GM13976 (cell line): ENCODE results near the gene CGRRF1.

Experiments used
- DNase-seq: peaks from one replicate; pipeline ENCODE4 v3.0.0; 2012; ENCODE audit warnings: low spot score
- in situ Hi-C: fragments of 300-500 bp; cut with MboI; formaldehyde crosslinking; loops from one replicate; pipeline ENCODE4 v1.12.0; 2022; ENCODE audit warnings: low sequenced_read_pairs, mixed read lengths, inconsistent platforms; ENCODE audit not compliant: unreplicated experiment
- TF ChIP-seq, protein P1 (sequence below): IDR thresholded peaks from 2 replicates; pipeline ENCODE4 v1.5.1; 2012; ENCODE audit warnings: borderline replicate concordance, mild to moderate bottlenecking; ENCODE audit not compliant: insufficient read depth; ENCODE audit errors: extremely low read depth, missing control alignments, control extremely low read depth

CGRRF1 gene

DNA sequence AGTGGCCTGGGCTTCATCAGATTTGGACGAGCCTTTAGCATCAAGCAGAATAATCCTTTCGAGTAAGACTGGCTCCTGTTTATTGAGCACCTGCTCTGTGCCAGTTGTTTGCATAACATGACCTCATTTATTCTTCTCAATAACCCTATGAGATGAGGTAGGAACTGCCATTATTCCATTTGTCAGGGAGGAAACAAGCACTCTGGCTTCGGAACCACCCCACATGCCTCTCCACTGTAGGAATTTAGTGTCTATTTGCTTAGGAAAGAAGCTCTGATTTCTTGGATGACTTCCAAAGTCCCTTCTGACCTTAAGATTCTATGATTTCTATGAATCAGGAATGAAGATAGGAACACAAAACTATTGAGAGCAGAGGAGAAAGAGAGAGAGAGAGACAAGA lies 68.3 kb downstream of the CGRRF1 start:
- in situ Hi-C loops, result loop anchor here (10.0 kb wide), 1 partner anchor 107 kb away; no protein-coding TSS in a partner anchor
- TF ChIP-seq, protein P1, sequence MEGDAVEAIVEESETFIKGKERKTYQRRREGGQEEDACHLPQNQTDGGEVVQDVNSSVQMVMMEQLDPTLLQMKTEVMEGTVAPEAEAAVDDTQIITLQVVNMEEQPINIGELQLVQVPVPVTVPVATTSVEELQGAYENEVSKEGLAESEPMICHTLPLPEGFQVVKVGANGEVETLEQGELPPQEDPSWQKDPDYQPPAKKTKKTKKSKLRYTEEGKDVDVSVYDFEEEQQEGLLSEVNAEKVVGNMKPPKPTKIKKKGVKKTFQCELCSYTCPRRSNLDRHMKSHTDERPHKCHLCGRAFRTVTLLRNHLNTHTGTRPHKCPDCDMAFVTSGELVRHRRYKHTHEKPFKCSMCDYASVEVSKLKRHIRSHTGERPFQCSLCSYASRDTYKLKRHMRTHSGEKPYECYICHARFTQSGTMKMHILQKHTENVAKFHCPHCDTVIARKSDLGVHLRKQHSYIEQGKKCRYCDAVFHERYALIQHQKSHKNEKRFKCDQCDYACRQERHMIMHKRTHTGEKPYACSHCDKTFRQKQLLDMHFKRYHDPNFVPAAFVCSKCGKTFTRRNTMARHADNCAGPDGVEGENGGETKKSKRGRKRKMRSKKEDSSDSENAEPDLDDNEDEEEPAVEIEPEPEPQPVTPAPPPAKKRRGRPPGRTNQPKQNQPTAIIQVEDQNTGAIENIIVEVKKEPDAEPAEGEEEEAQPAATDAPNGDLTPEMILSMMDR, result no peak

DNA sequence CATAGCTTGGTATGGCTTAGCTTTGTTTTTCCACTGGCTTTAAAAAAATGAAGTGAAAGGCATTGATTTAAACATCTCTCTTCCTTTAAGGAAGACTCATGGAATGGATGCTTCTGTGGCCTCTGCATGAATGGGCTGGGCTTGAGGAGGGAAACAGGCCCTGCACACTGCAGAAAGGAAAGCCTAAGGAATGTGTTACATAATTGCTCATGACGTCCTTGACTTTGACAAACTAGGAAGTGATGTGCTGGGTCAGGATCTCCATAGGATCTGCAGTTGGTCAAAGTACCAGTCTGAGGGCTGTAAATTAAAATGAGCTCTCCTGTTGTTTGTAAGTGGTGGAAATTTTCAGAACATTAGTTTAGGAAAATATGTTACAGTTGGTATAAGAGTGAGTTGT lies 69.9 kb downstream of the CGRRF1 start:
- in situ Hi-C loops, result loop anchor here (10.0 kb wide), 1 partner anchor 105 kb away; no protein-coding TSS in a partner anchor
- TF ChIP-seq, protein P1, result no peak
- DNase-seq, result no peak

More for the DNA sequence above, 68.3 kb downstream of the CGRRF1 start:
- DNase-seq, result no peak

DNA sequence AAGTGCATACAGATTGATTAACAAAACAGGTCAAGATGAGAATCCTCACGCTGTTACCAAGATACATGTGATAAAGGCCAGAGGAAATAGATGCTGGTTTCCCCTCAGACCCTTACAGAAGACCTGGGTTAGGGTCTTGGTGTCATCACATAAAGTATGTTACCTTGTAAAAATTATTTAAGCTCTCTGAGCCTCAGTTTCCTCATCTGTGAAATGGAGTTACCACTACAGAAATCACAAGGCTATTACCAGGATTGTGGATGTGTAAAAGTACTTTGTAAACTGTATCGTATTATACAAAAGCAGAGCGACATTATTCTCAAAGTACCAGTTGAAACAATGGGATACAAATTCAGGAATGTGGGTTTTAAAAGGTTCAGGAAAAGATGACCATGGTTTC lies 71.2 kb downstream of the CGRRF1 start:
- TF ChIP-seq, protein P1, result no peak
- DNase-seq, result no peak
- in situ Hi-C loops, result no loop called here

DNA sequence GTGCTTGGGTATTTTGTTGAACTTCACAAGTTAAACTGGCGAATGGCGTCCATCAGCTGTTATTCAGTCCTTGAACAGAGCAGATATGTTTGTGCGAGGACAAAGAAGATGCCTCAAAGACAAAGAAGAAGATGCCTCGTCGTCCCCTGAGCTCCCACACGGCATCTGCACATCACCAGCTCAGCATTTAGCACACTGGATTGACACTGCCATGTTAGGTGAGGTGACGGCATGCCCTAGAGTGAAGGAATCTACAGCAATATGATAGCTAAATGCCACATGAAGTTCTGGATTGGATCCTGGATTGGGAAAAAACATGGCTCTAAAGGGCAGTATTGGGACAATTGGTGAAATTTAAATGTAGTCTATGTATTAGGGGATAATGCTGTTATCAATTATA lies 72.6 kb downstream of the CGRRF1 start:
- in situ Hi-C loops, result no loop called here

DNA sequence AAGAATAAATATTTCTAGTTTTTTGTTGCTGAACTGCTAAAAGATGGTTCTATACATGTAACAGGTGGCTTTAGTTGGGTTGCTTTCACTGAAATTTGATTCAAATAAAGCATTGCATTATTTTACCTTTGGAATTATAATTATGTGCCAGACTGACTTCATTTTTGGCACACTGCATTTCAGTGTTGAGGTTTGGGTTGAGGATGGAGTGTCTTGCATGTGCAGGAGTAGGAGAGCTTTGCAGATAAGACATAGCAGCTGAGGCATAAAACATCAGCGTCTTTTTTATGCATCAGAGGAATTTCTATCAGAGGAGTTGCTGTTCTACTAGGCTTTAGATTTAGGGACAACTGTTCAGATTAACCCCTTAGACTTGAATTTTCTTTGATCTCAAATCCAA lies 74.4 kb downstream of the CGRRF1 start:
- in situ Hi-C loops, result no loop called here
- no peak for DNase-seq

More for the DNA sequence above, 72.6 kb downstream of the CGRRF1 start:
- no peak for DNase-seq
- TF ChIP-seq, protein P1, result no peak

DNA sequence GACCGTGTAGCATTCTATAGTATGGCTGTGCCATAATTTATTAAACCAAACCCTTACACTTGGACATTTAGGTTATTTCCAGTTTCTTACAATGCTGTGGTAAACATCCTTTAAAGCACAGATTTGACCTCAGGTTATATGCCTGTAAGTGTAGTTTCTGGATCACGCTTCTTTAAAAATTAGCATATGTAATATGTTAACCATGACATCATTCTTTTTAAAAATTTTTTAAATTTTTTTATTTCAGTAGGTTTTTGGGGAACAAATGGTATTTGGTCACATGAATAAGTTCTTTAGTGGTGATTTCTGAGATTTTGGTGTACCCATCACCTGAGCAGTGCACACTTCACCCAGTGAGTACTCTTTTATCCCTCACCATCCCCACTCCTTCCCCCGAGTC lies 75.5 kb downstream of the CGRRF1 start:
- in situ Hi-C loops, result no loop called here
- TF ChIP-seq, protein P1, result no peak

More for the DNA sequence above, 74.4 kb downstream of the CGRRF1 start:
- TF ChIP-seq, protein P1, result no peak

More for the DNA sequence above, 75.5 kb downstream of the CGRRF1 start:
- no peak for DNase-seq
